Keratinocyte (primary cell): ENCODE data around the gene SNX13. TPM values are rescaled to one million over a fixed set of nuclear protein-coding genes. Genes with fewer than 3 reads are reported as not detected.

Experiments used
- DNase-seq: peaks from one replicate; pipeline ENCODE4 v3.0.0-alpha.2; 2011; ENCODE audit warnings: low read depth, missing footprints, low spot score
- FAIRE-seq: peaks from 2 replicates; lab custom pipeline; 2011; peaks lifted over from hg19 to GRCh38; lab: Jason Lieb, UNC
- H2AFZ ChIP-seq: 2 replicates; pipeline ENCODE4 v1.6.0; 2012; ENCODE audit warnings: low read length, control low read depth, inconsistent platforms; ENCODE audit not compliant: control insufficient read depth
- H3K27ac ChIP-seq: 2 replicates; pipeline ENCODE4 v1.5.1; 2011; ENCODE audit warnings: low read length; ENCODE audit not compliant: control insufficient read depth, insufficient read depth
- H3K27me3 ChIP-seq: 3 replicates; pipeline ENCODE4 v1.6.0; 2011; ENCODE audit warnings: low read length; ENCODE audit not compliant: control insufficient read depth, insufficient read depth; ENCODE audit errors: extremely low read depth
- H3K36me3 ChIP-seq, 2 experiments: 2 replicates in 1 of 2; 3 replicates in 1 of 2; pipeline ENCODE4 v1.5.1; 2011; ENCODE audit warnings: low read length in 2 of 2, mild to moderate bottlenecking in 1 of 2; ENCODE audit not compliant: control insufficient read depth in 2 of 2, insufficient read depth in 2 of 2; ENCODE audit errors: extremely low read depth in 1 of 2
- H3K4me1 ChIP-seq: 3 replicates; pipeline ENCODE4 v1.5.1; 2011; ENCODE audit warnings: low read length; ENCODE audit not compliant: control insufficient read depth, insufficient read depth; ENCODE audit errors: extremely low read depth
- H3K4me2 ChIP-seq: 3 replicates; pipeline ENCODE4 v1.6.0; 2011; ENCODE audit warnings: low read depth, low read length; ENCODE audit not compliant: control insufficient read depth, insufficient read depth; ENCODE audit errors: extremely low read depth
- H3K4me3 ChIP-seq, 3 experiments: fragments of 200-600 bp in 1 of 3; sonication (generic) in 1 of 3; 2 replicates in 2 of 3; 3 replicates in 1 of 3; pipeline ENCODE4 v1.5.1; 2011 to 2016; ENCODE audit warnings: low read length in 3 of 3, mild to moderate bottlenecking in 3 of 3, control low read depth in 2 of 3, inconsistent platforms in 1 of 3, low read depth in 1 of 3, mixed read lengths in 1 of 3, mixed run types in 1 of 3, moderate library complexity in 1 of 3; ENCODE audit not compliant: control insufficient read depth in 2 of 3, insufficient read depth in 2 of 3; ENCODE audit errors: extremely low read depth in 1 of 3
- H3K79me2 ChIP-seq: 2 replicates; pipeline ENCODE4 v1.6.0; 2012; ENCODE audit warnings: low read length; ENCODE audit not compliant: control insufficient read depth, insufficient read depth
- H3K9ac ChIP-seq: 3 replicates; pipeline ENCODE4 v1.6.0; 2011; ENCODE audit warnings: low read length; ENCODE audit not compliant: control insufficient read depth, insufficient read depth; ENCODE audit errors: extremely low read depth
- H3K9me1 ChIP-seq: 3 replicates; pipeline ENCODE4 v1.6.0; 2011; ENCODE audit warnings: low read length; ENCODE audit not compliant: control insufficient read depth, insufficient read depth; ENCODE audit errors: extremely low read depth
- H3K9me3 ChIP-seq: 2 replicates; pipeline ENCODE4 v1.5.1; 2012; ENCODE audit warnings: low read depth, low read length; ENCODE audit not compliant: control insufficient read depth
- H4K20me1 ChIP-seq: 3 replicates; pipeline ENCODE4 v1.6.0; 2011; ENCODE audit warnings: low read length; ENCODE audit not compliant: control insufficient read depth, insufficient read depth; ENCODE audit errors: extremely low read depth
- EZH2 ChIP-seq: IDR thresholded peaks from one replicate; pipeline ENCODE4 v1.6.1; 2012; ENCODE audit warnings: inconsistent platforms, mild to moderate bottlenecking, low read length, moderate library complexity
- dilution Hi-C: fragments of 300-500 bp; cut with MboI; formaldehyde crosslinking; loops from one replicate; pipeline ENCODE4 v1.7.0; 2020; ENCODE audit warnings: low sequenced_read_pairs; ENCODE audit not compliant: extremely low pct_ligation_motif_present
- polyA plus RNA-seq, 5 experiments: library from polyadenylated mRNA; depleted of rRNA in 3 of 5; stranded (reverse) in 3 of 5; stranded (forward) in 1 of 5; unstranded in 1 of 5; fragments of >200 nt; gene quantifications; 1 replicate in 1 of 5; 2 replicates in 3 of 5; 3 replicates in 1 of 5; pipeline versions ENCODE4 v1.2.1 to v1.2.3, GENCODE V29; 2011 to 2012; ENCODE audit warnings: missing spikeins in 2 of 5, low read depth in 1 of 5, low replicate concordance in 1 of 5
- TF ChIP-seq, protein P1 (sequence below), 3 experiments: IDR thresholded peaks in 1 of 3; conservative IDR thresholded peaks in 1 of 3; optimal IDR thresholded peaks in 1 of 3; 2 replicates in 2 of 3; 3 replicates in 1 of 3; pipeline versions ENCODE3 to v1.5.1; 2011; ENCODE audit warnings: low read length in 3 of 3, mild to moderate bottlenecking in 3 of 3, moderate library complexity in 2 of 3, control low read depth in 1 of 3, inconsistent platforms in 1 of 3; ENCODE audit not compliant: insufficient read depth in 2 of 3; ENCODE audit errors: extremely low read depth in 1 of 3

The SNX13 gene
- polyA plus RNA-seq, 1 donor (not counting 4 experiments of a cell fraction or from before 2014, with no cell fraction given), result 22.6 TPM

DNA sequence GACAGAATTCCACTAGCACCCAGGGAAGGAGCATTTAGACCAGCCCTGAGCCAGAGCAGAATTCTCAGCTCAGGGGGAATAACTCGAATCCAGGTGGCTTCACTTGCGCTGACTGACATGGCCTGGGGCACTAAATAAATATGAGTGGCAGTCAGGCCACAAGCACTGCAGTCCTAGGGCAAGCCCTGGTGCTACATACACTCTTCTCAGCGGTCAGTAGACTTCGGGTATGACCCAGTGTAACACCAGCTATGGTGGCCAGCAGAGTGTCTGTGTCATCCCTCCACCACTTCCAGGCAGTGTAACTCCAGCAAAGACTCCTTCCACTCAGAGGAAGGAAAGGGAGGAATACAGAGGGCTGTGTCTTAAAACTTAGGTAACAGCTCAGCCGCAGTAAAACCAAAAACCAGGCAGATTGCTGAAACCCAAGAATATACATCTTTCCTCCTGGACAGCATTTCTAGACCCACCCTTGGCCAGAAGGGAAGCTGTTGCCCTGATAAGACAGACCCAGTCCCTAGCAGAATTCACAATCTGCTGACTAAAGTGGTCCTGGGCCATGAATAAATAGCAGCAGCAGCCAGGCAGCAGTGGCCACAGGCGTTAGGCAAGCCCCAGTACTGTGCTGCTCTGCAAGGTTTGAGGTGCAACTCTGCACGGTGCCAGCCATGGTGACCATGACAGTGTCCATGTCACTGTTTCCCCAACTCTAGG is 77.0 kb downstream of the SNX13 start:
- no peak for FAIRE-seq
- dilution Hi-C loops, result no loop called here
- H3K27me3 ChIP-seq, result no peaks in the 10 kb centered on the region
- H3K9ac ChIP-seq, result no peak overlapping the region
- H3K36me3 ChIP-seq, result peaks cover 12% of the 10 kb centered on the region in 2 experiments
- H3K4me2 ChIP-seq, result no peak overlapping the region
- DNase-seq, result no peak
- no peaks in the 10 kb centered on the region for H3K9me1 ChIP-seq
- no peaks in the 10 kb centered on the region for H4K20me1 ChIP-seq
- no peaks in the 10 kb centered on the region for H3K9me3 ChIP-seq
- no peak overlapping the region for H3K27ac ChIP-seq
- H3K4me1 ChIP-seq, result no peaks in the 10 kb centered on the region
- H3K4me3 ChIP-seq, result no peak overlapping the region
- no peak for TF ChIP-seq EZH2
- TF ChIP-seq, protein P1, sequence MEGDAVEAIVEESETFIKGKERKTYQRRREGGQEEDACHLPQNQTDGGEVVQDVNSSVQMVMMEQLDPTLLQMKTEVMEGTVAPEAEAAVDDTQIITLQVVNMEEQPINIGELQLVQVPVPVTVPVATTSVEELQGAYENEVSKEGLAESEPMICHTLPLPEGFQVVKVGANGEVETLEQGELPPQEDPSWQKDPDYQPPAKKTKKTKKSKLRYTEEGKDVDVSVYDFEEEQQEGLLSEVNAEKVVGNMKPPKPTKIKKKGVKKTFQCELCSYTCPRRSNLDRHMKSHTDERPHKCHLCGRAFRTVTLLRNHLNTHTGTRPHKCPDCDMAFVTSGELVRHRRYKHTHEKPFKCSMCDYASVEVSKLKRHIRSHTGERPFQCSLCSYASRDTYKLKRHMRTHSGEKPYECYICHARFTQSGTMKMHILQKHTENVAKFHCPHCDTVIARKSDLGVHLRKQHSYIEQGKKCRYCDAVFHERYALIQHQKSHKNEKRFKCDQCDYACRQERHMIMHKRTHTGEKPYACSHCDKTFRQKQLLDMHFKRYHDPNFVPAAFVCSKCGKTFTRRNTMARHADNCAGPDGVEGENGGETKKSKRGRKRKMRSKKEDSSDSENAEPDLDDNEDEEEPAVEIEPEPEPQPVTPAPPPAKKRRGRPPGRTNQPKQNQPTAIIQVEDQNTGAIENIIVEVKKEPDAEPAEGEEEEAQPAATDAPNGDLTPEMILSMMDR (optimal IDR thresholded peaks at IDR 0.05 in 1 of 3, IDR thresholded peaks at IDR 0.05 in 1 of 3, conservative IDR thresholded peaks at IDR 0.05 in 1 of 3; ENCODE audit: extremely low read depth in 1 of 3, insufficient read depth in 2 of 3, low read length in 3 of 3), result no peak
- H3K79me2 ChIP-seq, result no peaks in the 10 kb centered on the region
- no peak overlapping the region for H2AFZ ChIP-seq

DNA sequence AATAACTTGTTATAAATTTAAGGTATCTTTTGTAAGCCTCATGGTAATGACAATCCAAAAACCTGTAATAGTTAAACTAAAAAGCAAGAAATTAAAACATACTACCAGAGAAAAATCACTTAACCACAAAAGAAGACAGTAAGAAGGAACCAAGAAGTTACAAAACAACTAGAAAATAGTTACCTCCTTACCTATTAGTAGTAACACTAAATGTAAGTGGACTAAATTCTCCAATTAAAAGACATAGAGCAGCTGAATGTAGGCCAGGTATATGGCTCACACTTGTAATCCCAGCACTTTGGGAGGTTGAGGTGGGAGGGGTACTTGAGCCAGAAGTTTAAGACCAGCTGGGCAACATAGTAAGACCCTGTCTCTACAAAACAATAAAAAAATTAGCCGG is 84.0 kb downstream of the SNX13 start:
- FAIRE-seq (no peak), DNase-seq (no peak)
- H3K79me2 ChIP-seq, result no peaks in the 10 kb centered on the region
- no peaks in the 10 kb centered on the region for H3K4me1 ChIP-seq
- H4K20me1 ChIP-seq, result no peaks in the 10 kb centered on the region
- H3K27me3 ChIP-seq, result no peaks in the 10 kb centered on the region
- dilution Hi-C loops, result no loop called here
- no peaks in the 10 kb centered on the region for H3K9me1 ChIP-seq
- peaks cover 3% of the 10 kb centered on the region for H3K9me3 ChIP-seq
- H3K4me3 ChIP-seq, result no peak overlapping the region
- H3K27ac ChIP-seq, result no peak overlapping the region
- H2AFZ ChIP-seq, result no peak overlapping the region
- peaks cover 0 to 3% of the 10 kb centered on the region in 2 experiments for H3K36me3 ChIP-seq
- no peak for TF ChIP-seq EZH2
- TF ChIP-seq, protein P1 (optimal IDR thresholded peaks at IDR 0.05 in 1 of 3, IDR thresholded peaks at IDR 0.05 in 1 of 3, conservative IDR thresholded peaks at IDR 0.05 in 1 of 3; ENCODE audit: extremely low read depth in 1 of 3, insufficient read depth in 2 of 3, low read length in 3 of 3), result no peak
- H3K4me2 ChIP-seq, result no peak overlapping the region
- H3K9ac ChIP-seq, result no peak overlapping the region
